ENCODE data around the gene ZG16B.

The ZG16B gene

DNA sequence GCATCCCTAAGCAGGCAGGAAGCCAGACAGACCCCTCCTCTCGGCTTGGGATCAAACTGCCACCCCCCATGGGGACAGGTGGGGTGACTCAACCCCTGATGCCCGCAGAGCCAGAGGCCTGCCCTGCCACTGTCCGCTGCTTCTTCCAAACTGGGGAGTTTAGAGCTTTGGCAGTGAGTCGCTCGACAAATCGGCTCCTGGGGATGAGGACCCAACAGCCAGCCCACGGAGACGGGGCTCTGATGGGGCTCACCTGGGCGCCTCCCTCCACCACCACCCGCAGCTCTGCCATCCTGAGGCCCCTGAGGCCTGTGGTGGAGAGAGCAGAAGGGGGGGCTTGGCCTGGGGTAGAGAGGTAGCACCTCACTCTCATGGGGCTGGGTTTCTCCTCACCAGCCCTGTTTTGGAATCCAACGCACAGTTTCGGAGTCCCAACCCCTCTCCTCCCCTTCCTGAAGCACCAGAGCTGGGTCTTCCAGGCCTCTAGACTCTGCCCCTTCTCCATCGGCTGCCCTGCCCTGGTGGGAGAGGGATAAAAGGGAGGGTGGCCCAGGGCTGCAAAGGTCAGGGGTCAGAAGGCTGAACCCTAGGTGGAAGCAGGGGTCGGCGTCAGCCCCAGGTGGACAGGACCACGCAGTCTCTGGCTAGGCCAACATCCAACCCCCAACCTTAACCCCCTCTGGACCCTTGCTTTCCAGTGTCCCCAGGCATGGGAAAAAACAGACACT is 22.1 kb downstream of the ZG16B start:
- DNase-seq (ENCODE audit: extremely low spot score), result no peak
- POLR2A ChIA-PET, result no interaction called here
- CTCF ChIA-PET, result no interaction called here
- TF ChIP-seq ZNF384 (IDR thresholded peaks at IDR 0.05) (no peak), FOXM1 (IDR thresholded peaks at IDR 0.05; ENCODE audit: borderline replicate concordance) (no peak), L3MBTL2 (conservative IDR thresholded peaks at IDR 0.05) (no peak), ELF4 (IDR thresholded peaks at IDR 0.05) (no peak), SUZ12 (IDR thresholded peaks at IDR 0.05) (no peak), NFRKB (IDR thresholded peaks at IDR 0.05) (no peak), SP1 (IDR thresholded peaks at IDR 0.05) (no peak), CTBP1 (IDR thresholded peaks at IDR 0.05; ENCODE audit: borderline replicate concordance) (no peak), ARNT (IDR thresholded peaks at IDR 0.05) (no peak), FOXK2 (IDR thresholded peaks at IDR 0.05) (no peak), HDGF (IDR thresholded peaks at IDR 0.05; ENCODE audit: borderline replicate concordance) (no peak), TARDBP (IDR thresholded peaks at IDR 0.05) (no peak), FOXA1 (IDR thresholded peaks at IDR 0.05) (no peak), LEF1 (IDR thresholded peaks at IDR 0.05; ENCODE audit: borderline replicate concordance) (no peak), BHLHE40 (IDR thresholded peaks at IDR 0.05; ENCODE audit: borderline replicate concordance) (no peak)
- TF ChIP-seq, protein P1, sequence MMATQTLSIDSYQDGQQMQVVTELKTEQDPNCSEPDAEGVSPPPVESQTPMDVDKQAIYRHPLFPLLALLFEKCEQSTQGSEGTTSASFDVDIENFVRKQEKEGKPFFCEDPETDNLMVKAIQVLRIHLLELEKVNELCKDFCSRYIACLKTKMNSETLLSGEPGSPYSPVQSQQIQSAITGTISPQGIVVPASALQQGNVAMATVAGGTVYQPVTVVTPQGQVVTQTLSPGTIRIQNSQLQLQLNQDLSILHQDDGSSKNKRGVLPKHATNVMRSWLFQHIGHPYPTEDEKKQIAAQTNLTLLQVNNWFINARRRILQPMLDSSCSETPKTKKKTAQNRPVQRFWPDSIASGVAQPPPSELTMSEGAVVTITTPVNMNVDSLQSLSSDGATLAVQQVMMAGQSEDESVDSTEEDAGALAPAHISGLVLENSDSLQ (IDR thresholded peaks at IDR 0.05), result no peak

DNA sequence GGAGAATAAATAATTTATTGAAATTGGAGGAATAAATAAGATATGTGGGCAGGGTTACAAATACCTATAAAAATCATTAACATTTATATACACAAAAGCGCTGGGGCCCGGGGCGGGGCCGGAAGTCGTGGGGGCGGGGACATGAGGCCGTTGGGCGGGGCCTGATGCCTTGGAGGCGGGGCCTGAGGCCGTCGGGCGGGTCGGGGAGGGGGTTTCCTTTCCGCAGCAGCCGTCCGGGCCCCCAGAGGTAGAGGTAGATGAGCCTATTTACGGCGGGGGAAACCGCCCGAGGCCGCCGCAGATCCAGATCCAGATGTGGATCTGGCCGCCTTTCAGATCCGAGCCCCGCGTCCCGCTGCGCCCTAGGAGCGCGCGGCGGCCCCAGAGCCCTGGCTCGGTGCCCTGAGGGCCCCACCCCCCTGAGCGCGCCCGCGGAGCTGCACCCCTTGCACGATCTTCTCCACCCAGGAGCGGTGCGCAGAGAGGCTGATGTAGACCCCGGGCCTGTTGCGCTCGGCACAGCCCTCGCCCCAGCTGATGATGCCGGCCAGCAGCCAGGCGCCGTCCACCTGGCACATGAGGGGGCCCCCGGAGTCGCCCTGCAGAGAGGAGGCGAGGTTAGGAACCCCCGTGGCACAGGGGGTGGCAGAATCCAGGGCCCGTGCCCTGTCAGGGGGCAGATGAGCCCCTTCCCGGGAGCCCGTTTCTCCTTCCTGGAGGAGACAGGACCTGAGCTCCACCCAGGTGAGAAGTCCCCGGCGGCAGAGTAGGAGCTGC is 22.8 kb downstream of the ZG16B start:
- ChIA-PET POLR2A (no interaction called here), CTCF (no interaction called here)
- TF ChIP-seq FOXA1 (IDR thresholded peaks at IDR 0.05) (no peak), FOXK2 (IDR thresholded peaks at IDR 0.05) (no peak), HDGF (IDR thresholded peaks at IDR 0.05; ENCODE audit: borderline replicate concordance) (no peak), BHLHE40 (IDR thresholded peaks at IDR 0.05; ENCODE audit: borderline replicate concordance) (no peak), TARDBP (IDR thresholded peaks at IDR 0.05) (no peak), NFRKB (IDR thresholded peaks at IDR 0.05) (no peak), CTBP1 (IDR thresholded peaks at IDR 0.05; ENCODE audit: borderline replicate concordance) (no peak), SP1 (IDR thresholded peaks at IDR 0.05) (no peak), ELF4 (IDR thresholded peaks at IDR 0.05) (no peak)

DNA sequence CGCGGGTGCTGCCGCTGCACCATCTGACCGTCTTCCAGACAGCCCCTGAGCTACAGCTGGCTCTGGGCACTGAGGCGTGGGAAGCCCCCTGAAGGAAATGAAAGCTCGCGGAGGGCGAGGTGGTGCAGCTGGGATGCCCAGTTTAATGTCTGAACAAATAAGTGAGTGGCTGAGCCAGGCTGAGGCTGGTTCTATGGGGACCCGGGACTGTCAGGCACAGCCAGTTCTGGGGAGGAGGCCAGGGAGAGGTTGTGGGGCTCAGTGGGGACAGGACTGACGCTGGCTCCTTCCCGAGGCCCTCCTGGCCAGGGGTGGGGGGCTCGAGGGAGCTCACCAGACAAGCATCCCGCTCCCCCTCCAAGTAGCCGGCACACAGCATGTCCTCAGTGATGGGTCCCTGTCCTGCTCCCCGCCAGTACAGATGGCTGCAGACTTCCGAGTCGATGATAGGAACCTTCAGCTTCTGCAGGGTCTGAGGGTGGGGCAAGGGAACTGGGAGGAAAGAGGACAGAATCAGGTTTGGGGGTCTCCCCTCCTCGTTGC is 23.5 kb downstream of the ZG16B start:
- ChIA-PET CTCF (no interaction called here), POLR2A (no interaction called here)
- TF ChIP-seq L3MBTL2 (conservative IDR thresholded peaks at IDR 0.05) (no peak), ZNF384 (IDR thresholded peaks at IDR 0.05) (no peak), HDGF (IDR thresholded peaks at IDR 0.05; ENCODE audit: borderline replicate concordance) (no peak), SP1 (IDR thresholded peaks at IDR 0.05) (no peak), NFRKB (IDR thresholded peaks at IDR 0.05) (no peak)
- no peak for DNase-seq (ENCODE audit: extremely low spot score)

More for the DNA sequence above, 22.8 kb downstream of the ZG16B start:
- DNase-seq (ENCODE audit: extremely low spot score), result no peak

DNA sequence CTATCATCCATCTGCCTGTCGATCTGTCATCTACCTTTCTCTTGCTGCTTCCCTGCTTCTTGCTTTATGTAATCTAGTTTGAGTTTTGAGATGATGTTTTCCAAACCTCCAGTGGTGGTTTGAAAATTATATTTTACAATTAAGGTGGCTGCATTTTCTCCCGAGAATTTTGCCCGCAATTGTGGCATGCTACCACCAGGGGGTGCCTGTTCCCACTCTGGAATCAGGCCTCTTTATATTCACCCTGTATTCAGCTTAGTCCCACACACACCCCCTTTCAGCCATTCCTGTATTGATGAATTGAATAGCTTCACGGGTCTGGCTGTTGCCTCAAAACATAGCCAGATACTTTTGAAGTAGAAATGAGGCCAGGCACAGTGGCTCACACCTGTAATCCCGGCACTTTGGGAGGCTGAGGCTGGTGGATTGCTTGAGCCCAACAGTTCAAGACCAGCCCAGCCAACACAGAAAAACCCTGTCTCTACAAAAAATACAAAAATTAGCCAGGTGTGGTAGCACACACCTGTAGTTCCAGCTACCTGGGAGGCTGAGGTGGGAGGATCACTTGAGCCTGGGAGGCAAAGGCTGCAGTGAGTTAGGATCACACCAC is 24.7 kb downstream of the ZG16B start:
- TF ChIP-seq HDGF (IDR thresholded peaks at IDR 0.05; ENCODE audit: borderline replicate concordance) (no peak), LEF1 (IDR thresholded peaks at IDR 0.05; ENCODE audit: borderline replicate concordance) (no peak), FOXA1 (IDR thresholded peaks at IDR 0.05) (no peak), ARNT (IDR thresholded peaks at IDR 0.05) (no peak), NFRKB (IDR thresholded peaks at IDR 0.05) (no peak), CTBP1 (IDR thresholded peaks at IDR 0.05; ENCODE audit: borderline replicate concordance) (no peak), L3MBTL2 (conservative IDR thresholded peaks at IDR 0.05) (no peak), ELF4 (IDR thresholded peaks at IDR 0.05) (no peak), SP1 (IDR thresholded peaks at IDR 0.05) (no peak), TARDBP (IDR thresholded peaks at IDR 0.05) (no peak)
- ChIA-PET POLR2A (interaction anchor here (1.2 kb wide), 1 partner anchor 15 kb away, joined by 3 read pairs; no protein-coding TSS in a partner anchor), CTCF (interaction anchor here (1.3 kb wide), 1 partner anchor 79 kb away, joined by 3 read pairs; no protein-coding TSS in a partner anchor)
- no peak for DNase-seq (ENCODE audit: extremely low spot score)

DNA sequence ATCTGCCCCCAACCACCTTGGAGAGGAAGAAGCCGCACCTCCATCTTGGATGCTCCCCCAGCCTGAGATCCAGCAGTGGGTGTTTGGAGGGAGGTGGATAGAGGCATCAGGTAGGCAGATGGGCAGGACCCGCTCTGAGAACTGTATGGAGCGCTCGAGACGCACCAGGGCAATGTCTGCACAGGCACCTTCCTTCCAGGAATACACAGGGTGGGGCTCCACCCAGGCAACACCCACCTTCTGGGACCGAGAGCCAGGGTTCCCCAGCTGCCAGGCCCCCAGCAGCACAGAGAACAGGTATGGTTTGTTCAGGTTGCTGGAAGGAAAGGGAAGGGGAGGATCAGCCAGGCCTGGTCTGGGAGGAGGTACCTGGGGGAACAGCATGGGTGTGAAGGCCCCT is 25.4 kb downstream of the ZG16B start:
- TF ChIP-seq NFRKB (IDR thresholded peaks at IDR 0.05), result no peak
- no peak for TF ChIP-seq ZNF384 (IDR thresholded peaks at IDR 0.05)
- no peak for TF ChIP-seq BHLHE40 (IDR thresholded peaks at IDR 0.05; ENCODE audit: borderline replicate concordance)
- TF ChIP-seq L3MBTL2 (conservative IDR thresholded peaks at IDR 0.05), result no peak
- TF ChIP-seq FOXM1 (IDR thresholded peaks at IDR 0.05; ENCODE audit: borderline replicate concordance), result no peak
- no peak for TF ChIP-seq ELF4 (IDR thresholded peaks at IDR 0.05)
- no peak for TF ChIP-seq CTBP1 (IDR thresholded peaks at IDR 0.05; ENCODE audit: borderline replicate concordance)
- TF ChIP-seq TARDBP (IDR thresholded peaks at IDR 0.05), result no peak
- POLR2A ChIA-PET, result interaction anchor here (1.1 kb wide), 1 partner anchor 12 kb away, joined by 4 read pairs; no protein-coding TSS in a partner anchor
- CTCF ChIA-PET, result no interaction called here
- no peak for DNase-seq (ENCODE audit: extremely low spot score)

DNA sequence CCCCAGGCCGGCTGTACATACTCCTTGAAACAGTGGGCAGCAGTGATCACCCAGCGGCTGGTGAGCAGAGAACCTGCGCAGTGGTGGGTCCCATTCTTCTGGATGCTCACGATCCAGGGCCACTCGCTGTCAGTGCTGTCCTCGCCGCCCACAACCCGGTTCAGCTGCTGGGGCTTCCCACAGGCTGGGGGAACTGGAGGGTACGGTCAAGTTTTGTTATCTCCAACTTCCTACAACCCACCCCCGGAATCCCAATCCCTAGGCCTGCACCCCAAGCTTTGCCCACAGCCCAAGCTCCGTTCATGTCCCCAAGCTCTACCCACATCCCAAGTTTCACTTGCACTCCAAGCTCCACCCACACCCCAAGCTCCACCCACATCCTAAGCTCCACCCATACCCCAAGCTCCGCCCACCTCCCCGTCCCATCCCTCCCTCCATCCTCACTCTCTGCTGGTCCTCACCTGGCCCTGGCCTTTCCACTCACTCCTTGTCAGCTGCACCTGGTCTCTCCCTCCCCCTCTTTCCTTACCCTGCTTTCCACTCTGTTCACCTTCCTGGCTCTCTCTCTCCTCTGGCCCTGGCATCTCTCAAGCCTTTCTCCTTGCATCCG is 26.1 kb downstream of the ZG16B start:
- ChIA-PET POLR2A (interaction anchor here (1.1 kb wide), 1 partner anchor 12 kb away, joined by 4 read pairs; no protein-coding TSS in a partner anchor), CTCF (interaction anchor here (0.9 kb wide), 1 partner anchor 12 kb away, joined by 3 read pairs; no protein-coding TSS in a partner anchor)
- peak; percentile 68 for DNase-seq (ENCODE audit: extremely low spot score)
- TF ChIP-seq FOXM1 (IDR thresholded peaks at IDR 0.05; ENCODE audit: borderline replicate concordance) (no peak), BHLHE40 (IDR thresholded peaks at IDR 0.05; ENCODE audit: borderline replicate concordance) (no peak), SP1 (IDR thresholded peaks at IDR 0.05) (no peak), SUZ12 (IDR thresholded peaks at IDR 0.05) (no peak), HDGF (IDR thresholded peaks at IDR 0.05; ENCODE audit: borderline replicate concordance) (no peak), NFRKB (IDR thresholded peaks at IDR 0.05) (no peak), FOXA1 (IDR thresholded peaks at IDR 0.05) (no peak), LEF1 (IDR thresholded peaks at IDR 0.05; ENCODE audit: borderline replicate concordance) (no peak), ELF4 (IDR thresholded peaks at IDR 0.05) (no peak), ARNT (IDR thresholded peaks at IDR 0.05) (no peak)
- TF ChIP-seq, protein P1 (IDR thresholded peaks at IDR 0.05), result no peak

All from HEK293T (cell line).